ENCODE results near the gene UBE4B. TPM values are rescaled to one million over a fixed set of nuclear protein-coding genes. Genes with fewer than 3 reads are reported as not detected.

Gene UBE4B
- total and polyA plus RNA-seq, 2 of the 13 experiments (the other 11 are each of a cell fraction or from before 2014, with no cell fraction given): 15.2 to 24.8 TPM

- FAIRE-seq: no peak
- WGBS (ENCODE audit: low lambda C conversion rate): 96% methylated on average over 8 of the region's 8 CpGs
These were observed 75.4 kb downstream of the UBE4B start for GRCh38 chr1:10108134-10108663.

More at GRCh38 chr1:10108134-10108663, 75.4 kb downstream of the UBE4B start:
- Histone ChIP-seq H2AFZ (ENCODE audit: low read length) (no peak overlapping the region), H3K36me3 (replicated peaks in 1 of 2; ENCODE audit: control insufficient read depth in 1 of 2, insufficient read depth in 2 of 2, low read length in 2 of 2) (peaks cover 24 to 72% of the 10 kb centered on the region in 2 experiments), H3K4me1 (ENCODE audit: insufficient read depth, low read length) (no peaks in the 10 kb centered on the region), H3K9ac (ENCODE audit: insufficient read depth, low read depth, low read length) (no peak overlapping the region), H3K4me2 (ENCODE audit: low read depth, low read length) (no peak overlapping the region), H3K79me2 (ENCODE audit: insufficient read depth, low read length) (no peaks in the 10 kb centered on the region), H4K20me1 (ENCODE audit: insufficient read depth, low read length) (no peaks in the 10 kb centered on the region), H3K9me3 (ENCODE audit: low read length) (no peaks in the 10 kb centered on the region), H3K4me3 (replicated peaks in 1 of 3; ENCODE audit: insufficient read depth in 1 of 3, low read depth in 2 of 3, low read length in 3 of 3) (no peak overlapping the region), H3K27ac (ENCODE audit: extremely low read length, insufficient read depth, low read length) (no peak overlapping the region), H3K27me3 (ENCODE audit: control insufficient read depth in 1 of 2, insufficient read depth in 2 of 2, low read length in 2 of 2) (no peaks in the 10 kb centered on the region)
- ATAC-seq (no peak), DNase-seq (ENCODE audit: low spot score) (no peak)
- CTCF ChIA-PET (ENCODE audit: low intra/inter-chr PET ratio, low total read pairs): no interaction called here
- BruUV-seq (replicated peaks): no TSS peak
- in situ Hi-C loops (cut with HindIII; ENCODE audit: extremely low pct_ligation_motif_present, low pct_unique_long_range_greater_than_20kb) (no loop called here), intact Hi-C loops (cut with micrococcal nuclease; ENCODE audit: unreplicated experiment) (no loop called here)
- POLR2A ChIA-PET: no interaction called here
- TF ChIP-seq POLR2AphosphoS5 (IDR thresholded peaks at IDR 0.05; ENCODE audit: low read depth, low read length) (no peak), IKZF1 (IDR thresholded peaks at IDR 0.05) (no peak), MAF1 (CRISPR knock-in tag; IDR thresholded peaks at IDR 0.05; ENCODE audit: borderline replicate concordance) (no peak), ZNF800 (CRISPR knock-in tag; IDR thresholded peaks at IDR 0.05) (no peak), ZNF768 (CRISPR knock-in tag; IDR thresholded peaks at IDR 0.05) (no peak), RBM22 (optimal IDR thresholded peaks at IDR 0.05; ENCODE audit: low read length) (no peak), ATF1 (CRISPR knock-in tag; IDR thresholded peaks at IDR 0.05) (no peak), ZFY (CRISPR knock-in tag; IDR thresholded peaks at IDR 0.05) (no peak), HDAC6 (IDR thresholded peaks at IDR 0.05; ENCODE audit: low read depth, low read length) (no peak), FOSL2 (CRISPR knock-in tag; IDR thresholded peaks at IDR 0.05) (no peak), HOXA9 (CRISPR knock-in tag; IDR thresholded peaks at IDR 0.05; ENCODE audit: borderline replicate concordance) (no peak), ZBTB33 (CRISPR knock-in tag; IDR thresholded peaks at IDR 0.05) (no peak), RXRA (CRISPR knock-in tag; IDR thresholded peaks at IDR 0.05) (no peak), CREBL2 (CRISPR knock-in tag; IDR thresholded peaks at IDR 0.05; ENCODE audit: borderline replicate concordance) (no peak), ZNF891 (CRISPR knock-in tag; IDR thresholded peaks at IDR 0.05) (no peak), TFAP4 (IDR thresholded peaks at IDR 0.05; ENCODE audit: borderline replicate concordance, low read depth) (no peak), NFKBIZ (CRISPR knock-in tag; IDR thresholded peaks at IDR 0.05) (no peak)

Measured in HepG2 (cell line).